Measurements from ENCODE around the gene PIP4P1. TPM values are rescaled to one million over a fixed set of nuclear protein-coding genes. Genes with fewer than 3 reads are reported as not detected.
"Not testable (repeated sequence)": the region's sequence is repeated elsewhere in the genome, so short reads cannot be mapped to it uniquely, and the experiment has no call there.

The PIP4P1 gene
- polyA plus RNA-seq, 4 donors = 32.0 to 42.0 (median 33.1) TPM

GRCh38 chr14:20477211-20477876, 16.1 kb upstream of the PIP4P1 start:
- no peak for DNase-seq (ENCODE audit: low read depth in 4 of 4, low spot score in 2 of 4)

- no peak for DNase-seq (ENCODE audit: low read depth in 4 of 4, low spot score in 2 of 4)
Measured at GRCh38 chr14:20476776-20477175, 15.5 kb upstream of the PIP4P1 start.

- no peak for DNase-seq (ENCODE audit: low read depth in 4 of 4, low spot score in 2 of 4)
Measured at GRCh38 chr14:20472536-20473169, 11.4 kb upstream of the PIP4P1 start.

- DNase-seq (ENCODE audit: low read depth in 4 of 4, low spot score in 2 of 4) = no peak
Measured at GRCh38 chr14:20470603-20470901, 9.3 kb upstream of the PIP4P1 start.

GRCh38 chr14:20469890-20470602, 8.8 kb upstream of the PIP4P1 start:
- DNase-seq (ENCODE audit: low read depth in 4 of 4, low spot score in 2 of 4) = peak in 1 of 4 donors; percentile 28

GRCh38 chr14:20469242-20469889, 8.1 kb upstream of the PIP4P1 start, which contains the start of gene PNP:
PNP (plus strand) TSS chr14:20469406; CDS start chr14:20469525, 119 bp downstream.
- peak in 2 of 4 donors; percentile 62 to 74 for DNase-seq (ENCODE audit: low read depth in 4 of 4, low spot score in 2 of 4)

- peak in 1 of 4 donors; percentile 20 for DNase-seq (ENCODE audit: low read depth in 4 of 4, low spot score in 2 of 4)
Measured at GRCh38 chr14:20468764-20469241, 7.6 kb upstream of the PIP4P1 start.

- no peak for DNase-seq (ENCODE audit: low read depth in 4 of 4, low spot score in 2 of 4)
Measured at GRCh38 chr14:20460458-20461224, 593 bp downstream of the PIP4P1 start.

- DNase-seq (ENCODE audit: low read depth in 4 of 4, low spot score in 2 of 4) = no peak
Measured at GRCh38 chr14:20458031-20458789, 3.0 kb downstream of the PIP4P1 start.

GRCh38 chr14:20456971-20457370, 4.3 kb downstream of the PIP4P1 start:
- DNase-seq (ENCODE audit: low read depth in 4 of 4, low spot score in 2 of 4) = no peak

GRCh38 chr14:20455355-20456300, 5.6 kb downstream of the PIP4P1 start:
- no peak for DNase-seq (ENCODE audit: low read depth in 4 of 4, low spot score in 2 of 4)

GRCh38 chr14:20454516-20455354, 6.5 kb downstream of the PIP4P1 start, which contains the start of the genes APEX1 and OSGEP:
APEX1 (plus strand) TSS chr14:20455226; CDS start chr14:20455646, 420 bp downstream.
OSGEP (minus strand) TSS chr14:20454812; CDS start chr14:20454683, 129 bp downstream.
- peak; percentile 97 to 100 (median 99) for DNase-seq (ENCODE audit: low read depth in 4 of 4, low spot score in 2 of 4)

- DNase-seq (ENCODE audit: low read depth in 4 of 4, low spot score in 2 of 4) = not testable (repeated sequence)
Measured at GRCh38 chr14:20452831-20453230, 8.4 kb downstream of the PIP4P1 start.

GRCh38 chr14:20446889-20447288, 14.3 kb downstream of the PIP4P1 start:
- DNase-seq (ENCODE audit: low read depth in 4 of 4, low spot score in 2 of 4) = no peak

- not testable (repeated sequence) for DNase-seq (ENCODE audit: low read depth in 4 of 4, low spot score in 2 of 4)
Measured at GRCh38 chr14:20443650-20444049, 17.6 kb downstream of the PIP4P1 start.

- DNase-seq (ENCODE audit: low read depth in 4 of 4, low spot score in 2 of 4) = no peak
Measured at GRCh38 chr14:20441461-20441860, 19.8 kb downstream of the PIP4P1 start.

- no peak for DNase-seq (ENCODE audit: low read depth in 4 of 4, low spot score in 2 of 4)
Measured at GRCh38 chr14:20440882-20441281, 20.4 kb downstream of the PIP4P1 start.
